Psoas muscle (tissue), 8 donors: ENCODE measurements around the gene SPRED2. TPM values are rescaled to one million over a fixed set of nuclear protein-coding genes. Genes with fewer than 3 reads are reported as not detected.
A peak's percentile ranks its signal among the peaks of the same experiment; 100 is the strongest.

ENCODE experiments used
- ATAC-seq, 4 donors: fragments of 200-7000 bp; cut with Tn5 transposase; one replicate each; pipeline ENCODE4 v1.9.1; 2020; ENCODE audit warnings: moderate library complexity in 3 of 4, mild to moderate bottlenecking in 2 of 4
- DNase-seq, 2 donors: peaks; one replicate each; pipeline ENCODE4 v3.0.0-alpha.2; 2020
- H3K27ac ChIP-seq: fragments of 200-600 bp; one replicate; pipeline ENCODE4 v1.8.0; 2022
- H3K27me3 ChIP-seq, 3 donors: fragments of 200-600 bp in 1 of 3; one replicate each; pipeline versions ENCODE4 v1.6.1 to v1.8.0; 2013 to 2022; ENCODE audit warnings: low read length in 2 of 3, mild to moderate bottlenecking in 2 of 3, moderate library complexity in 1 of 3; ENCODE audit not compliant: insufficient read depth in 3 of 3
- H3K36me3 ChIP-seq, 2 donors: fragments of 200-600 bp in 1 of 2; one replicate each; pipeline versions ENCODE4 v1.6.1 to v1.8.0; 2013 to 2022; ENCODE audit warnings: low read depth in 1 of 2, mild to moderate bottlenecking in 1 of 2, moderate library complexity in 1 of 2; ENCODE audit not compliant: insufficient read depth in 1 of 2
- H3K4me1 ChIP-seq: fragments of 200-600 bp; one replicate; pipeline ENCODE4 v1.8.0; 2022
- H3K4me3 ChIP-seq: fragments of 200-600 bp; one replicate; pipeline ENCODE4 v1.8.0; 2022; ENCODE audit warnings: mild to moderate bottlenecking
- H3K9me3 ChIP-seq: fragments of 200-600 bp; one replicate; pipeline ENCODE4 v1.8.0; 2022
- WGBS, 3 donors: extraction: QIAGEN DNeasy Blood & Tissue Kit; methylation state at CpG; one replicate each; pipeline versions ENCODE4 v1.1.6 to v1.1.7; 2013; 5-methylcytosine and 5-hydroxymethylcytosine counted together
- intact Hi-C, 2 donors: fragments of 100-400 bp; cut with DNase I; formaldehyde crosslinking; loops; one replicate each; pipeline versions ENCODE4 v1.11.0 to v1.14.2; 2022
- polyA plus RNA-seq, 3 donors: library from polyadenylated mRNA; stranded (reverse); fragments of 200-250 nt; gene quantifications; one replicate each; pipeline ENCODE4 v1.2.3, GENCODE V29; 2013
- total RNA-seq, 4 donors: library from RNA; stranded (reverse); fragmentation: NEBNext Ultra II Directional in 2 of 4; extraction: Animal tissue kit (Norgen Biotek cat#: 25700) in 2 of 4; gene quantifications; one replicate each; pipeline versions ENCODE4 v1.2.1 to v1.2.4, GENCODE V29; 2021 to 2023
- TF ChIP-seq, protein P1 (sequence below): fragments of 200-600 bp; IDR thresholded peaks from one replicate; pipeline ENCODE4 v1.8.0; 2022; ENCODE audit warnings: antibody characterized with exemption
- donor health status: healthy with polysubstance abuse.
- donor health status: DM: no; HTN: no; CAD: no; lungs with moderate emphysema.
- donor health status: Bipolar disorder and iron deficiency.
- donor health status: healthy.
- donor health status: DM: yes; HTN: yes; CAD: no.
- donor health status: DM: no; HTN: no; CAD: no.
- donor health status: DM: no; HTN: no; CAD: no.
- donor health status: DM: yes; HTN: yes; CAD: no.

The SPRED2 gene
- total and polyA plus RNA-seq, 7 donors, result 3.8 to 16.9 (median 8.5) TPM

DNA sequence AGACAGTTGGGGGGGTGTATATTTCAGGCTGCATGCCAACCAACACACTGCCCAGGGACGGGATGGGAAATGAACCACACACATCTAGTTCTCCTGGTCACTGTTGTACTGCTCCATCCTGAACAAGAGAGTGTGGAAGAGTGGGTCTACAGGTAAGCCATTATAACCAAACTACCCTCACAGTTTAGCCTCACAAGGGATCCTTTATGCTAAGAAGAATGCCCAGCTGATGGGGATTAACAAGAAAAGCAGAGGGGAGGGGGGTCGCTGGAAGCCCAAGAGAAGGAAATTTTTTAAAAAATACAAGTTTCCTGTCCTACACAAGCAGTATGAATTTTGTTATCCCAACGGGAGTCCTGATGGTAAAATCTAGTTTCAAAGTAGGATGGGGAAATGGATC lies 16.1 kb downstream of the SPRED2 start:
- ATAC-seq, result no peak

DNA sequence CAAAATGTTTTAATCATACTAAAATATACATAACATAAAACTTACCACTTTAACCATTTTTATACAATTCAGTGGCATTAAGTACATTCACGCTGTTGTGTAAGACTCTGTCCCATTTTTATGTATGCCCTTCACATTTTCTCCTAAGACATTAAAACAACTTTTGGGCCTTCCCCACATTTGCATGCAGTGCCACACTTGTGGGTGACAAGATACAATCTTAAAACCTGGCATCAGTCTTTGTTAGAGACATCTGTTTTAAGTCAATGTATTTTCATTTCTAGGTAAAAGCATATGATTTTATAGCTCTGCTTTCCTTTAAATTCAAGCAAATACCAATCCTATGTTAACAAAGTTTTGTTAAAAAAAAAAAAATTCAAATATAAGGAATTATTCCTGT lies 17.3 kb downstream of the SPRED2 start:
- 95 to 100% (median 98%) methylated on average over 1 of the region's 1 CpG for WGBS, 3 donors
- DNase-seq (no peak), ATAC-seq (no peak)
- Histone ChIP-seq H3K36me3 (no peaks in the 10 kb centered on the region), H3K9me3 (no peaks in the 10 kb centered on the region), H3K4me3 (no peak overlapping the region), H3K27ac (no peak overlapping the region), H3K27me3 (no peaks in the 10 kb centered on the region), H3K4me1 (no peaks in the 10 kb centered on the region)
- TF ChIP-seq, protein P1, sequence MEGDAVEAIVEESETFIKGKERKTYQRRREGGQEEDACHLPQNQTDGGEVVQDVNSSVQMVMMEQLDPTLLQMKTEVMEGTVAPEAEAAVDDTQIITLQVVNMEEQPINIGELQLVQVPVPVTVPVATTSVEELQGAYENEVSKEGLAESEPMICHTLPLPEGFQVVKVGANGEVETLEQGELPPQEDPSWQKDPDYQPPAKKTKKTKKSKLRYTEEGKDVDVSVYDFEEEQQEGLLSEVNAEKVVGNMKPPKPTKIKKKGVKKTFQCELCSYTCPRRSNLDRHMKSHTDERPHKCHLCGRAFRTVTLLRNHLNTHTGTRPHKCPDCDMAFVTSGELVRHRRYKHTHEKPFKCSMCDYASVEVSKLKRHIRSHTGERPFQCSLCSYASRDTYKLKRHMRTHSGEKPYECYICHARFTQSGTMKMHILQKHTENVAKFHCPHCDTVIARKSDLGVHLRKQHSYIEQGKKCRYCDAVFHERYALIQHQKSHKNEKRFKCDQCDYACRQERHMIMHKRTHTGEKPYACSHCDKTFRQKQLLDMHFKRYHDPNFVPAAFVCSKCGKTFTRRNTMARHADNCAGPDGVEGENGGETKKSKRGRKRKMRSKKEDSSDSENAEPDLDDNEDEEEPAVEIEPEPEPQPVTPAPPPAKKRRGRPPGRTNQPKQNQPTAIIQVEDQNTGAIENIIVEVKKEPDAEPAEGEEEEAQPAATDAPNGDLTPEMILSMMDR, result no peak
- intact Hi-C loops, result no loop called here

More for the DNA sequence above, 16.1 kb downstream of the SPRED2 start:
- Histone ChIP-seq H3K27me3 (no peaks in the 10 kb centered on the region), H3K4me1 (peaks cover 8% of the 10 kb centered on the region), H3K9me3 (no peaks in the 10 kb centered on the region), H3K36me3 (no peaks in the 10 kb centered on the region), H3K27ac (no peak overlapping the region), H3K4me3 (no peak overlapping the region)
- TF ChIP-seq, protein P1, result no peak
- intact Hi-C loops, result no loop called here
- 56 to 63% (median 57%) methylated on average over 3 of the region's 3 CpGs for WGBS, 3 donors
- DNase-seq, result no peak

DNA sequence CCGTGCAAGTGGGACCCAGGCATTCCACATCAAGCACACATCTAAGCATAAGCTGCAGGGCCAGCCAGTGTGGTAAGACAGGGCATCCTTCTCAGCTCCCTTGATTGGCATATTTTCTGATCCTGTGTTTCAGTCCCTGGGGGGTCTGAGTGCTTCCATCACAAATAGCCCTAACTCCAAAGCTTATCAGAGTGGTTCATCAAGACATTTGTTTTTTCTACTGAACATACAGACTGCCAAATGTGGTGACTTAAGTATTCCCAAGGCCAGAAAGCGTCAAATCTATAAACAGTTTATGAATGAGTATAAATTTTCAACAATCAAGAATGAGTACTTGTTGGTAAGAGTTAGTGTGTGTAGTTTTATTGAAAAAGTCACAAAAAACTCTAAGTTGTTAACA lies 18.8 kb downstream of the SPRED2 start:
- TF ChIP-seq, protein P1, result no peak
- Histone ChIP-seq H3K27me3 (no peaks in the 10 kb centered on the region), H3K9me3 (no peaks in the 10 kb centered on the region), H3K27ac (no peak overlapping the region), H3K4me1 (no peaks in the 10 kb centered on the region), H3K36me3 (no peaks in the 10 kb centered on the region), H3K4me3 (no peak overlapping the region)
- 68 to 78% (median 69%) methylated on average over 2 of the region's 2 CpGs for WGBS, 3 donors
- ATAC-seq (no peak), DNase-seq (no peak)
- intact Hi-C loops, result no loop called here

DNA sequence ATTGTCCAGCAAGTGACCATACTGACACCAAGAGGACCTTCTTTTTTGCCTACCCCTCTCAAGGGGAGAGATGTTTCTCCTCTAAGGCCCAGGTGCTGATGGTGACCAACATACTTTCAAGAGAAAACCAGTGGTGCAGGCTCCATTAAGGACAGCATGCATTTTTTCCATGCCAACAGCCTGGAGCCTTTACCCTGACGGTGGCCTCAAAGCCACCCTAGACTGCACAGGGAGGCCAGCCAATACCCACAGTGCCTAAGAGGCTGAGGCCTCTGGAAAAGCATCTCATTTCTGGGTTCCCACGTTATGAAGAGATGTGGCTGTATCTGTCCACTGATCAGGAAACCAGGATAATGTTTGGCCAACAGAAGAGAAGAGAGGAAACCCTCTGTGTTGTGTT lies 19.3 kb downstream of the SPRED2 start:
- TF ChIP-seq, protein P1, result no peak
- no peaks in the 10 kb centered on the region for H3K4me1 ChIP-seq
- WGBS, 3 donors, result 43 to 54% (median 48%) methylated on average over 2 of the region's 2 CpGs
- intact Hi-C loops, result no loop called here
- no peaks in the 10 kb centered on the region for H3K36me3 ChIP-seq
- no peaks in the 10 kb centered on the region for H3K27me3 ChIP-seq
- H3K4me3 ChIP-seq, result no peak overlapping the region
- H3K27ac ChIP-seq, result no peak overlapping the region
- ATAC-seq (peak in 1 of 4 donors; percentile 18), DNase-seq (no peak)
- H3K9me3 ChIP-seq, result no peaks in the 10 kb centered on the region

DNA sequence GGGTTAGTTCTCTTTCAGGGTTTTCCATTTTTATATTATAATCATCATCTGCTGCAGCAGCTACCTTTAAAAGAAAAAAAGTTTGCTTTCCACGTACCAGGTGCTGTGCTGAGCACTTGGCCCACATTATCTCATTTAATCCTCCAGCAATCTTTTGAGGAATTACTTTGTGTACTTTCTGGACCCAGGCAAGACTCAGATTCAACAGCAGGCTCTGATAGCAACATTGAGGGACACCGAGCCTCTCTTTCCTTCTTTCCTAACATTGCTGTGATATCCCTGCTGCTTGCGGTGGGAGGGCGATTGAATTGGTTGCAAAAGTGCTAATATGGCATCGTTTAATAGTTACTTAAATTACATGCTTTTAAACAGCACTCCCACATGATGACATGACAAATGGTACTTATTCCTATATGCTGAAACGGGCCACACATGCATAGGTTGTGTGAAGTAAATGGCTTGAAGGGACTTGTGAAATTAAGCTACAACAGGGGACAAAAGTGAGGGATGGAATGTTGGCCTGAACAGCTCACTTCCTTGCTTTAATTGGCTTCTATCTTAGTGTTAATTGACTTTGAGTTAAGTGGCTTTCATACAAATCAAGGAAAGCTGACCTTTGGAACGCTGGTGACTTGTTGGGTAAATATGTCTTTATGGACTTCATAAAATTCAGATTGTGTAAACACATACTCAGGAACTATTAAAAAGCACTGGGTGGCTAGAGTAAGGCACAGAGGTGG lies 21.2 kb downstream of the SPRED2 start:
- intact Hi-C loops, result no loop called here
- H3K9me3 ChIP-seq, result no peaks in the 10 kb centered on the region
- no peak for ATAC-seq
- H3K36me3 ChIP-seq, result no peaks in the 10 kb centered on the region
- H3K4me3 ChIP-seq, result no peak overlapping the region
- H3K27ac ChIP-seq, result no peak overlapping the region
- H3K4me1 ChIP-seq, result no peaks in the 10 kb centered on the region
- WGBS, 3 donors, result 78 to 85% (median 83%) methylated on average over 7 of the region's 7 CpGs
- TF ChIP-seq, protein P1, result no peak
- no peak for DNase-seq
- no peaks in the 10 kb centered on the region for H3K27me3 ChIP-seq
